Smooth muscle cell of the brain vasculature (primary cell): Measurements from ENCODE around the gene RPS5.

ENCODE experiments used
- DNase-seq: peaks from one replicate; pipeline ENCODE4 v3.0.0-alpha.2; 2012; ENCODE audit warnings: low read depth, low spot score

The RPS5 gene

GRCh38 chr19:58385313-58385890 lies 1.7 kb upstream of the RPS5 start:
- DNase-seq, result no peak

- no peak for DNase-seq
These were observed 1.0 kb upstream of the RPS5 start for GRCh38 chr19:58385891-58386575.

GRCh38 chr19:58387338-58388174 lies 487 bp downstream of the RPS5 start:
- DNase-seq, result no peak

DNA sequence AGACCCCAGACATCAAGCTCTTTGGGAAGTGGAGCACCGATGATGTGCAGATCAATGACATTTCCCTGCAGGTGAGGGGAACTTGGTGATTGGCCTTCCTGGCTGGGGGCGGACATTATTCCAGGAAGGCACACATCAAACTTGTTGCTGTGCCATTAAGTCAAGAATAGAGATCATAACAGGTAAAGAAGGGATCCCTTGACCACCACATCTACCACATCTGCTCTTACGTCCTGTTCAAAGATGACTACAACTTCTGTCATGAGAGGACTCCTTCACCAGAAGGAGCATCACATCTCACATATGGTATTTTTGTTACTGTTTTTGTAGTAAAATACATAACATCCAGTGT lies 1.1 kb downstream of the RPS5 start:
- DNase-seq, result no peak

DNA sequence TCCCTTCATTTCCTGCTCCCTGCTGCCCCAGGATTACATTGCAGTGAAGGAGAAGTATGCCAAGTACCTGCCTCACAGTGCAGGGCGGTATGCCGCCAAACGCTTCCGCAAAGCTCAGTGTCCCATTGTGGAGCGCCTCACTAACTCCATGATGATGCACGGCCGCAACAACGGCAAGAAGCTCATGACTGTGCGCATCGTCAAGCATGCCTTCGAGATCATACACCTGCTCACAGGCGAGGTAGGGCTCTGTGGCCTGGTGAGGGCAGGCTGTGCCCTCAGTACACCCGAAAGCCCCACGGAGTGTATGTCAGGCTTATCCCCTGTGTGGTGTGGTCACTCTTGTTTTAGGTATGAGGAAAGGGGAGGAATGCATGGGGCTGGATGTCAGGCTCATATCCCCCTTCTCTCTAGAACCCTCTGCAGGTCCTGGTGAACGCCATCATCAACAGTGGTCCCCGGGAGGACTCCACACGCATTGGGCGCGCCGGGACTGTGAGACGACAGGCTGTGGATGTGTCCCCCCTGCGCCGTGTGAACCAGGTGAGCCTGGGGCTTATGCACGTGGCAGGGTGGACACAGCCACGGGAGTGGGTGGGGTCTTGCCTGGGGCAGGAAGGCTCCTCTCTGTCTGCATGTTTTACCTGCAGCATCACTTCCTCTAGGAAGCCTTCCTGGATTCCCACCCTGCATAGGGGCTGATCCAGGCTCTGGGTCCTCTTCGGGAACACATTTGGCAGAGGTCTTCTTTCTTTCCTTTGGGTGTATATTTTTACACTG lies 6.1 kb downstream of the RPS5 start:
- no peak for DNase-seq

GRCh38 chr19:58393725-58394033 lies 6.6 kb downstream of the RPS5 start:
- DNase-seq, result no peak

GRCh38 chr19:58394821-58395219 lies 7.8 kb downstream of the RPS5 start:
- no peak for DNase-seq

DNA sequence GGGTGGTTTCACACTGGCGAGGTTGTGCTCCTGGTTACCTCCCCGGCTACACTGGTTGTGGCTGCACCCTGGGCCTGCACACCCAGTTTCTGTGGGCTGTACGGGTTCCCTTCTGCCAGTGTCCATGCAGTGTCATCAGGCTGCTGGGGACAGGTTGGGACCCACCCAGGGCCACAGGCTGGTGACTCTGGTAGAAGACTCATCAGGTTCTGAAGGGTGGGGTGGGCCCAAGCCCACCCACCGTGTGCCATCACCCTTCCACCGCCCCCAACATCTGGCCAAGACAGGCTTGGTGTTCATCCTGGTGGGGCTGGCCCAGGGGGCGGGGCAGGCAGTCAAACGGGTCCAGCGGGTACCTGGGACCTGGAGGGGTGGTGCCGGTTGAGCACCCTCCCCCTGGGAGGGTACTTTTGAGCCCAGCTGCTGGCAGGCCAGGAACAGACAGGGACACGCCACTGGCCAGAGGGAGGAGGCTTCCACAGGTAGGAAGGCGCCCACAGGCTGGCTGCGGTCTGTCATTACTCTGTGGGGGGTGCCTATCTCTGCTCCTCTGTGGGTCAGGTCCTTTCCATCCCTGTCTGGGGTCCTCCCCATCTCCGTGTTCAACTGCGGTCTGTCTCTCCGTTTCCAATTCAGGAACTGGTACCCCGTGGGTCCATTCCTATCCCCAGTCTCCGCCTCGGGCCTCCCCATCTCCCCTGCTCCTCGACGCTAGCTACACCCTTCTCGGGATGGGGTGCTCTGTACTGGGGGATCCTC lies 8.3 kb downstream of the RPS5 start, which contains the start of gene RNF225:
Gene RNF225, plus strand, starts transcription at position 437 of the 759 bp plus-strand sequence. CDS start 434 bp downstream, outside the sequence.
- DNase-seq, result no peak

DNA sequence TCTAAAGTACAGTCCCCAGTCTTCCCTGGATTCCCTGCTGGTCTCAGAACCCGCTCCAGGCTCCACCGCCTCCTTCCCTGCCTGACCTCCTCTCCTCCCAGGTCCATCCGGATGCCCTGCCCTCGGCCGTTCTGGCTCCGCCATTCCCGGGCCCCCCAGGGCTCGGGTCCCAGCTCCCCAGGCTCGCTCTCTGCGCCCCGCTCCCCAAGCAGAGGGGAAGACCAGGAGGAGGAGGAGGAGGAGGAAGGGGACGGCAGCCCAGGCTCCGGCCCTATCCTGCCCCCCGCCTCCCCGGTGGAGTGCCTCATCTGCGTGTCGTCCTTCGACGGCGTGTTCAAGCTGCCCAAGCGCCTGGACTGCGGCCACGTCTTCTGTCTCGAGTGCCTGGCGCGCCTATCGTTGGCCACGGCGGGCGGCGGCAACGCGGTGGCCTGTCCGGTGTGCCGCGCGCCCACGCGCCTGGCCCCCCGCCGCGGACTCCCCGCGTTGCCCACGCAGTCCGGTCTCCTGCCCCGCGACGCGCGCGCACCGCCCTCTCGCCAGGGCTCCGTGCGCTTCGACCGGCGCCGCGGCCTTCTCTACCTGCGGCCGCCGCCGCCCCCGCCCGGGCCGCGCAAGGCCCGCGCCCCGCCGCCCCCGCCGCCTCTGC lies 9.0 kb downstream of the RPS5 start:
- no peak for DNase-seq

GRCh38 chr19:58396691-58397532 lies 9.8 kb downstream of the RPS5 start:
- no peak for DNase-seq

GRCh38 chr19:58397533-58398037 lies 10.5 kb downstream of the RPS5 start:
- no peak for DNase-seq

DNA sequence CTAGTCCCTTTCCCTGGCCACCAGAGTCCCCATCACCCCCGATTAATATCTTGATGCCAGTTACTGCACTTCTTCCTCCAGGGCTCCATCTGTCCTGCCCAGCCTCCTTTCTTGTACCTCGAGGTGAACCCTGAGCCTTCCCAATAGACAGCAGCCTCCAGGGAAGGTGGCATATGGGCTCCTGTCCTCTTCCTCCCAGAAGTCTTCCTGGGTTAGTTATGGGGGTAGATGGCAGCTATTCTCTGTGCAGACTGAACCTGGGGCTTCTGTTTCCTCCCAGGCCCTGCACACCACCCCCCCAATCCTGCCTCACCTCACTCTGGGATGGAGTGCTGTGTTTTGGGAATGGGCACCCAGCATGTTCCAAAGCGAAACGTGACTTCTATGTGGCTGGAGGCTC lies 11.0 kb downstream of the RPS5 start:
- DNase-seq, result no peak

GRCh38 chr19:58398545-58398944 lies 11.5 kb downstream of the RPS5 start:
- DNase-seq, result no peak

DNA sequence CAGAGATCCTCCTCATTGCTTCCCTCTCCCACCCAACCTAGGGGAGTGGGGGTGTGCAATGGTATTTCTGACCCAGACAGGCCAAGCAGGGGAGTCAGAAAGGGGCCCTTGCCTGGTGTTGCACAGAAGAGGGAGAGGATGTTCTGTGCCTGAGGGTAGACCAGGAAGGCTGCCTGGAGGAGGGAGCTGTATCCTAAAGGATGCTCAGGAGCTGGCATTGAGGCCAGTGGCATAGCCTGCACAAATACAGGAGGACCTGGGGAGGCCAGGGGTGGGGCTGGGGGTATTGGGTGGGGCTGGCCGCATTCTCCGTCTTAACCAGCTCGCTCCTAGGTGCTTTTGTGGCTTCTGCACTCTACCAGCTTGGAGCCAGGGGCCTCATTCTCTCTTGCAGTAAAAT lies 12.8 kb downstream of the RPS5 start:
- DNase-seq, result no peak

DNA sequence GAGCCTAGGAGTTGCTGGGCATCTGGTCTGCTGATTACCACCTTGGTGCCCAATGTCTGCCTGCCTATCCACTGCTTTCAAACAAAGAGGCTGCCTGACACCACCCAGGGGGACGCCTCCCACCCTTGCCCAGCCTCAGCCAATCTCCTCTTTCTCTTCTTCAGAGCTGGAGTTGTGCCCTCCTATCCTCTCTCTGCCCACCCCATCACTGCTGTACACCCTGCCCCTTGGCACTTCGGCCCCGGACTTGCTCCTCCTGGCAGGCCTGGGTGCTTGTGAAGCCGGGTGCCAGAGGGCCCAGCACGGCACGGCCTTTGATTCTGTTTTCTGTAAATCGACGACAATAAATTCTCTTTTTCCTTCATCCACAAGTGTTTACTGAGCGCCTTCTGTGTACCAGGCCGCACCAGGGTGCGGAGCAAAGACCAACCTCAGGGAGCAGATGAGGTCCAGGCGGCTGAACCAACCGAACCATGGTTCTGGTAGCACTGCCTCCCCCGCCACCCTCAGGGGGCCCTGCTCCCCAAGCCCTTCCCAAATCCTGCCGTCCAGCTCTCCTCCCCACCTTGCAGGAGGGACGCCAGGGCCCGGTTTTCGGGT lies 13.3 kb downstream of the RPS5 start:
- no peak for DNase-seq

- DNase-seq, result peak; percentile 99
These were observed 14.1 kb downstream of the RPS5 start for GRCh38 chr19:58400916-58401839.

- no peak for DNase-seq
These were observed 14.9 kb downstream of the RPS5 start for GRCh38 chr19:58401840-58402421.
